ENCODE measurements around the gene FAM83G. TPM values are rescaled to one million over a fixed set of nuclear protein-coding genes. Genes with fewer than 3 reads are reported as not detected.

Gene FAM83G
- total RNA-seq, 1 donor from 2014 or later: 2.2 TPM

DNA sequence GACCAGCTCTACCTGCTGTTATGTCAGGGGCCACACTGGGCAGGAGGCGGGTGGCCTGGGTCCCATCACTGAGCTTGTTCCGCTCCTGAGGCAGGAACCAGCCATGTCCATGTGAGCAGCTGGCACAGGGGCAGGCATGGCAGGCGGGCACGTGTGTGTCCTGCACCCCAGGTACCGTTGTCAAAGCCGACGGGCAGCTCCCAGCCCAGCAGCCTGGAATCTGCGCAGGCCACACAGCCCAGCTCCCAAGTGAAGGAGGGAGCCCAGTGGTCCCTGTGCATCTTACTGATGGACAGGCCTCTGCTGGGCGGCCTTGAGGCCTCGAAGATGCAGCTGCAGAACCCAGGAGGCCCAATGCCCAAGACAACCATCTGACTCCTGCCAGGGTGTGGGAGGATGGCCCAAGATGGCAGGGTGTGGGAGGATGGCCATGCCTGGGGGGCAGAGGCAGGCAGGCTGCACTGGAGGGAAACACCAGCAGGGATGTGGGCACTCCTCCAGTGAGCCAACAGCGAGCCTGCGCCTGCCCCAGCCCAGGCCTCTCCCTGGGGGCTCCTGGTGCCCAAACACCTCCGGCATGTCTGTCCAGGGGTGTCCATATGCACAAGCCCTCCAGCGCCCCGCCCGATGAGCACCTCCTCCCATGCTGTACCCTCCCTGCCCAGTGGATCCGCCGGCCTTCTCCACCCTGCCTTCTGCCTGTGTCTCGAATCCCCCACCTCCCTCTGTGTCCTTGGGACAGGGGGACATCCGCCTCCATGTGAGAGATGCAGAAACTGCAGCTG lies 12.8 kb downstream of the FAM83G start:
- Histone ChIP-seq H3K27me3 (ENCODE audit: low read depth) (no peaks in the 10 kb centered on the region), H3K9me3 (replicated peaks) (peaks cover 17% of the 10 kb centered on the region), H3K27ac (replicated peaks) (no peak overlapping the region), H3K4me1 (peaks cover 13% of the 10 kb centered on the region), H3K36me3 (no peaks in the 10 kb centered on the region), H3K4me3 (no peak overlapping the region)
- intact Hi-C loops (cut with micrococcal nuclease): no loop called here
- TF ChIP-seq, protein P1, sequence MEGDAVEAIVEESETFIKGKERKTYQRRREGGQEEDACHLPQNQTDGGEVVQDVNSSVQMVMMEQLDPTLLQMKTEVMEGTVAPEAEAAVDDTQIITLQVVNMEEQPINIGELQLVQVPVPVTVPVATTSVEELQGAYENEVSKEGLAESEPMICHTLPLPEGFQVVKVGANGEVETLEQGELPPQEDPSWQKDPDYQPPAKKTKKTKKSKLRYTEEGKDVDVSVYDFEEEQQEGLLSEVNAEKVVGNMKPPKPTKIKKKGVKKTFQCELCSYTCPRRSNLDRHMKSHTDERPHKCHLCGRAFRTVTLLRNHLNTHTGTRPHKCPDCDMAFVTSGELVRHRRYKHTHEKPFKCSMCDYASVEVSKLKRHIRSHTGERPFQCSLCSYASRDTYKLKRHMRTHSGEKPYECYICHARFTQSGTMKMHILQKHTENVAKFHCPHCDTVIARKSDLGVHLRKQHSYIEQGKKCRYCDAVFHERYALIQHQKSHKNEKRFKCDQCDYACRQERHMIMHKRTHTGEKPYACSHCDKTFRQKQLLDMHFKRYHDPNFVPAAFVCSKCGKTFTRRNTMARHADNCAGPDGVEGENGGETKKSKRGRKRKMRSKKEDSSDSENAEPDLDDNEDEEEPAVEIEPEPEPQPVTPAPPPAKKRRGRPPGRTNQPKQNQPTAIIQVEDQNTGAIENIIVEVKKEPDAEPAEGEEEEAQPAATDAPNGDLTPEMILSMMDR (IDR thresholded peaks at IDR 0.05; ENCODE audit: borderline replicate concordance): no peak
- DNase-seq: no peak

DNA sequence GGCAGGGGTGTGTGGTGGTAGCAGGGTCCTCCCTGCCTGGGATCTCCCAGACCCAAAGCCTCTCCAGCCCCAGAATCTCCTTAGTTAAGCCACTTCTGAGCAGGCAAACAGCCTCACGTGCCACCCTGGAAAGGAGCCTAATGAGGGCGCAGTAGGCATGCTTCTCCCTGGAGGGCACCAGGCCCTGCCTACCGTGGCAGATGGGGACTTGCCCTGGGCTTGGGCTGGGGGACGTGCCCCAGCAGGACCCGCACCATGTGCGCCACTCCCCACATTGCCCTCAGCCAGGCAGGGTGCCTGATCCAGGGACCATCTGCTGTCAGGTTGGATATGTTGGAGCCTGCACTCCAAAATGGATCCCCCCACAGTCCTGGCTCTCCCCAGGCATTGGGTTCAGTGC lies 14.2 kb downstream of the FAM83G start:
- peaks cover 7% of the 10 kb centered on the region for H3K9me3 ChIP-seq (replicated peaks)
- DNase-seq: no peak
- TF ChIP-seq, protein P1 (IDR thresholded peaks at IDR 0.05; ENCODE audit: borderline replicate concordance): no peak
- H3K4me3 ChIP-seq: no peak overlapping the region
- H3K27ac ChIP-seq (replicated peaks): no peak overlapping the region
- H3K36me3 ChIP-seq: no peaks in the 10 kb centered on the region
- H3K27me3 ChIP-seq (ENCODE audit: low read depth): no peaks in the 10 kb centered on the region
- H3K4me1 ChIP-seq: peaks cover 13% of the 10 kb centered on the region
- intact Hi-C loops (cut with micrococcal nuclease): no loop called here

DNA sequence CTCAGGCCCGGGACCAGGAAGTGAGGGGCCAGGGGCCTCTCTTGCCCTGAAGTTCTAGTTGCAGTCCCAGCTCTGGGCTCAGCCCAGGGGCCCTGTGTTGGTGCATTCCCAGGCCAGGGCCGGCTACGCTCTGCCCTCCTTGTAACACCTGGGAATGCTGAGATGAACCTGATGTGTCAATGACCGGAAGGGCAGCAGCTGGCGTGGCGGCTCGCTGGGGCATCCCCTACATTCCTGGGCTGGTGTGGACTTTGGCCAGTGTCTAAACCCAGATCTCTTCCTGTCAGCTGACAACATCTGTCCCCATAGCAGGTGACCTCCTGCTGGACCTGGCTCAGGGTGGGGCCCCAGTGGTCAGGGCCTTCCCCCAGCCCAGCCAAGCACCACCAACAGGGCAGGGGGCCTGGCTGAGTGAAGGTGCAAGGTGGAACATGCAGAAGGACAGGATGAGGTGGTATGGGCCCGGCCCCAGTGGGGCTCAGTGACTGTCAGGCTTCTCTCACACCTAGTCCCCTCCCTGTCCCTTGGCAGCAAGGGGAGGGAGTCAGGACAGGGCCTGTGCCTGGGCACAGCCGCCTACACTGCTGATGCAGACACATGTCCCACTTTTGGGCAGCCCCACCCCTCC lies 15.9 kb downstream of the FAM83G start:
- TF ChIP-seq, protein P1 (IDR thresholded peaks at IDR 0.05; ENCODE audit: borderline replicate concordance): no peak
- Histone ChIP-seq H3K27me3 (ENCODE audit: low read depth) (no peaks in the 10 kb centered on the region), H3K9me3 (replicated peaks) (no peaks in the 10 kb centered on the region), H3K4me1 (peaks cover 13% of the 10 kb centered on the region), H3K4me3 (no peak overlapping the region), H3K27ac (replicated peaks) (no peak overlapping the region), H3K36me3 (no peaks in the 10 kb centered on the region)
- DNase-seq: no peak
- intact Hi-C loops (cut with micrococcal nuclease): no loop called here

DNA sequence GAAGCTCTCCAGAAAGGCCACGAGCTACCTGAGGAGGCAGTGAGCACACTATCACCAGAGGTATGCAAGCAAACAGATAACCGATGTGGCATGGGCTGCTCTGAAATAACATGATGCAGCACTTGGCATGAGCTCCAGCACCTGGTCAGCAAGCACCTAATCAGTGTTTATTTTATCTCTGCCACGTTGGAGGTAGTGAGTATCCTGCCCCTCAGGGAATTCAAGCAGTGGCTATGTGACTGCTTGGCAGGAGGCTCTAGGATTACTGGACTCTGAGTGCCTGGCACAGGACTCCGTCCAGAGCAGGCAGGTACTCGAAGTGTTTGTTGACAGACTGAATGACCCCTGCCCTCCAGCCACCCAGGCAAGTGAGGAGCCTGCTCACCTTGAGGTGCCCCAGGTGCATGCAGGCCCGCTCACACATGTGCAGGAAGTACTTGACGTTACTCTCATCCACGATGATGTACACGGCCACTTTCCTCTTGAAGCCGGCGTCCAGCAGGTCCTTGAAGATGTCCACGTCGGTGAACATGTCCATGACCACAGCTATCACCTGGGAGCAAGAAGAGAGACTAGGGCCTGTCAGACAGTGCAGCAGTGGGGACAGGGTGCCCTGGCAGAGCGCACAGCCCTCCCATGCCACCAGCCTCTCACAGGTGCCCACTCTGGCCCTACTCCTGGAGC lies 16.6 kb downstream of the FAM83G start:
- no peaks in the 10 kb centered on the region for H3K36me3 ChIP-seq
- TF ChIP-seq, protein P1 (IDR thresholded peaks at IDR 0.05; ENCODE audit: borderline replicate concordance): no peak
- H3K4me1 ChIP-seq: peaks cover 13% of the 10 kb centered on the region
- intact Hi-C loops (cut with micrococcal nuclease): no loop called here
- H3K9me3 ChIP-seq (replicated peaks): no peaks in the 10 kb centered on the region
- H3K27ac ChIP-seq (replicated peaks): no peak overlapping the region
- H3K4me3 ChIP-seq: no peak overlapping the region
- no peak for DNase-seq
- H3K27me3 ChIP-seq (ENCODE audit: low read depth): no peaks in the 10 kb centered on the region

DNA sequence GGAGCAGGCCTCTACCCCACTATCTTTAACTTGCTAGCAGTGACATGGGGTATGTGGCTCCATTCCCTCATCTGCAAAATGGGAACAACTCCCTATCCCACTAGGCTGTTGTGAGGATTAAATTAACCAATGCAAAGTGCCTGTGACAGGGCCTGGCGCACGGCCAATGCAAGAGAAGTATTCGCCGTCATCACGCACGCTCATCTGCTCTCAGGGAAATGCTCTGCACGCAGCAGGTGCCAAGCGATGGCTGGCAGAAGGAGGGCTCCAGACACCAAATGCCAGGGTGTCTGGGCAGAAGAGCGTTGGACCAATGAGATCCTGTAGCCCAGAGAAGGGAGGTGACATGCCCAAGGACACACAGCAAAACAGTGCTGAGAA lies 17.3 kb downstream of the FAM83G start:
- H3K4me1 ChIP-seq: peaks cover 13% of the 10 kb centered on the region
- H3K4me3 ChIP-seq: no peak overlapping the region
- H3K36me3 ChIP-seq: no peaks in the 10 kb centered on the region
- intact Hi-C loops (cut with micrococcal nuclease): no loop called here
- no peaks in the 10 kb centered on the region for H3K27me3 ChIP-seq (ENCODE audit: low read depth)
- TF ChIP-seq, protein P1 (IDR thresholded peaks at IDR 0.05; ENCODE audit: borderline replicate concordance): no peak
- H3K27ac ChIP-seq (replicated peaks): no peak overlapping the region
- no peak for DNase-seq
- H3K9me3 ChIP-seq (replicated peaks): no peaks in the 10 kb centered on the region

Data from left ventricle myocardium inferior (tissue), 1 donor.